ENCODE results near the gene MIPOL1. TPM values are rescaled to one million over a fixed set of nuclear protein-coding genes. Genes with fewer than 3 reads are reported as not detected.

MIPOL1 gene
- total RNA-seq, 2 experiments from 2014 or later, result not detected

DNA sequence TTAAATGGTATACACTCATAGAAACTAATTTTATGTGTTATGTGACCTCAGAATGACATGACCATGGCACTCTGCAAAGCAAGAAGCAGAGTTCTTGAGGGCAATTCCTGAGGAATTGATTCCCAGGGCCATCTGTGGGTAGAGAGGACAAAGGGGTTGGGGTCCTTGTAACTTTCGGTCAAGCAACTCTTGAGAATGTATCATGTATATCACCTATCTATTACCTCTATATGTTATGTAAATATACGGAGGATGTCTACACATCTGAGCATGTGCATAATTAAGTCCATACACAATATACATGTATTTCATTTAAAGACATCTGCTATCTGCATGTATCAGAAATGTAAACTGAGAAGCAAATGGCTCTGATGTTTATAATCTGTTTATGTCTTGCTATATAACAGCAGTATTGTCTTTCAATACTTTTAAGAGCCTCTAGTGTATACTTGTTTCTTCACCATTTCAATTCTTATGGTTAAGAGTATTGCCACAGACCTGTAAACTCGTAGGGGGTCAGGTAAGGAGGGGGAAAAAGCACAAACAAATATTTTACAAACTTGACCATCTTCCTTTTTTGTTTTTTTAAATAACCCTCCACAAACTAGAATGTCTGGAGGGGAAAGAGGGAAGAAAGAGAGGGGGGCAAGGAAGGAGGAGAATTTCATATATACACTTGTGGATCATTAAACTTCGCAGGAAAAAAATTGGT is 392.8 kb downstream of the MIPOL1 start:
- H3K9me2 ChIP-seq (ENCODE audit: insufficient read depth, low read length), result no peaks in the 10 kb centered on the region
- H3K4me3 ChIP-seq (ENCODE audit: low read depth, low read length, poor library complexity, severe bottlenecking), result no peak overlapping the region
- DNase-seq (ENCODE audit: low spot score), result no peak
- 0 out of 2 replicates have a peak, but pooled peaks cover 4% of the 10 kb centered on the region for H3K9me3 ChIP-seq (ENCODE audit: low read length)
- BruUV-seq (replicated peaks), result no TSS peak
- no peak overlapping the region for H3K27ac ChIP-seq (ENCODE audit: low read depth, low read length, poor library complexity, severe bottlenecking)
- no peaks in the 10 kb centered on the region for H4K20me1 ChIP-seq (ENCODE audit: insufficient read depth, low read length)
- H3K36me3 ChIP-seq (ENCODE audit: insufficient read depth, low read length), result no peaks in the 10 kb centered on the region
- TF ChIP-seq, protein P1, sequence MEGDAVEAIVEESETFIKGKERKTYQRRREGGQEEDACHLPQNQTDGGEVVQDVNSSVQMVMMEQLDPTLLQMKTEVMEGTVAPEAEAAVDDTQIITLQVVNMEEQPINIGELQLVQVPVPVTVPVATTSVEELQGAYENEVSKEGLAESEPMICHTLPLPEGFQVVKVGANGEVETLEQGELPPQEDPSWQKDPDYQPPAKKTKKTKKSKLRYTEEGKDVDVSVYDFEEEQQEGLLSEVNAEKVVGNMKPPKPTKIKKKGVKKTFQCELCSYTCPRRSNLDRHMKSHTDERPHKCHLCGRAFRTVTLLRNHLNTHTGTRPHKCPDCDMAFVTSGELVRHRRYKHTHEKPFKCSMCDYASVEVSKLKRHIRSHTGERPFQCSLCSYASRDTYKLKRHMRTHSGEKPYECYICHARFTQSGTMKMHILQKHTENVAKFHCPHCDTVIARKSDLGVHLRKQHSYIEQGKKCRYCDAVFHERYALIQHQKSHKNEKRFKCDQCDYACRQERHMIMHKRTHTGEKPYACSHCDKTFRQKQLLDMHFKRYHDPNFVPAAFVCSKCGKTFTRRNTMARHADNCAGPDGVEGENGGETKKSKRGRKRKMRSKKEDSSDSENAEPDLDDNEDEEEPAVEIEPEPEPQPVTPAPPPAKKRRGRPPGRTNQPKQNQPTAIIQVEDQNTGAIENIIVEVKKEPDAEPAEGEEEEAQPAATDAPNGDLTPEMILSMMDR (conservative IDR thresholded peaks at IDR 0.05; ENCODE audit: low read length), result no peak
- TF ChIP-seq EZH2phosphoT487 (IDR thresholded peaks at IDR 0.05; ENCODE audit: borderline replicate concordance, low read depth, low read length), result no peak
- intact Hi-C loops (cut with micrococcal nuclease; ENCODE audit: unreplicated experiment), result no loop called here
- ChIA-PET POLR2A (interaction anchor here (1.6 kb wide), 1 partner anchor 14 kb away, joined by 6 read pairs; no protein-coding TSS in a partner anchor), CTCF (ENCODE audit: unreplicated experiment) (no interaction called here)
- H2AFZ ChIP-seq (ENCODE audit: low read length), result no peak overlapping the region
- no peaks in the 10 kb centered on the region for H3K4me1 ChIP-seq (ENCODE audit: insufficient read depth, low read length, poor library complexity, severe bottlenecking)
- no peak overlapping the region for H3K4me2 ChIP-seq (ENCODE audit: low read length)
- no peaks in the 10 kb centered on the region for H3K79me2 ChIP-seq (ENCODE audit: insufficient read depth, low read depth, low read length)

DNA sequence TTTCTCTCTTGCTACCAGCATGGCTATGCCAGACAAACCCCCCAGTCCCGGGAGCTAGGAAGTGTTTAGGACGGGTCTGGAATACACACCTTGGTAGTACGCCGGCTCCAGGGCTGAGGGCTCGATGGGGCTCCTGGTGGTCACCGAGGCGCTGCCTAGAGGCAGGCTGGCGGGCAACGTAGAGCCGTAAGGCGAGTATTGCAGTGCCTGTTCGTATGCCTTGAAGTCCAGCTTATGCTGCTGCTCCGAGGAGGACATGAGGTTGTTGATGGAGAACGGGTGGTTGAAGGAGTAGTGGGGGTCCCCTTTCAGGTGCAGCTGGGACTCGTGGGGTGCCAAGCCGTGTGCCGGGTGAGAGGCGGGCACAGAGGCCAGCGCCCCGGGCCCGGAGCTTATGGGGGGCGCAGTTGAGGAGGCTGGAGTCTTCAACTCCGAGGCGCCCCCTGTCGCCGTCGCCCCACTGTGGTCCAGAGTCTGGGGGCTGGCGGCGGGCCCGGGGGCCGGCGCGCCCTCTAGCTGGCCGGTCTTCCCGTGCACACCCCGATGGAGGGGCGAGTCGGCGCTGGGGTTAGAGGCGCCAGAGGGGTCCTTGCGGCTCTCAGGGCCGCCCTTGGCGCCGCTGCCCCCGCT is 393.7 kb downstream of the MIPOL1 start:
- Histone ChIP-seq H3K4me3 (ENCODE audit: low read depth, low read length, poor library complexity, severe bottlenecking) (no peak overlapping the region), H3K79me2 (ENCODE audit: insufficient read depth, low read depth, low read length) (no peaks in the 10 kb centered on the region), H3K9me2 (ENCODE audit: insufficient read depth, low read length) (no peaks in the 10 kb centered on the region), H3K4me1 (ENCODE audit: insufficient read depth, low read length, poor library complexity, severe bottlenecking) (no peaks in the 10 kb centered on the region), H3K27ac (ENCODE audit: low read depth, low read length, poor library complexity, severe bottlenecking) (no peak overlapping the region), H4K20me1 (ENCODE audit: insufficient read depth, low read length) (no peaks in the 10 kb centered on the region), H2AFZ (ENCODE audit: low read length) (no peak overlapping the region), H3K4me2 (ENCODE audit: low read length) (no peak overlapping the region), H3K9me3 (ENCODE audit: low read length) (0 out of 2 replicates have a peak, but pooled peaks cover 4% of the 10 kb centered on the region), H3K36me3 (ENCODE audit: insufficient read depth, low read length) (no peaks in the 10 kb centered on the region)
- ChIA-PET CTCF (ENCODE audit: unreplicated experiment) (no interaction called here), POLR2A (no interaction called here)
- BruUV-seq (replicated peaks), result no TSS peak
- intact Hi-C loops (cut with micrococcal nuclease; ENCODE audit: unreplicated experiment), result no loop called here
- no peak for TF ChIP-seq EZH2phosphoT487 (IDR thresholded peaks at IDR 0.05; ENCODE audit: borderline replicate concordance, low read depth, low read length)
- TF ChIP-seq, protein P1 (conservative IDR thresholded peaks at IDR 0.05; ENCODE audit: low read length), result no peak
- no peak for DNase-seq (ENCODE audit: low spot score)

DNA sequence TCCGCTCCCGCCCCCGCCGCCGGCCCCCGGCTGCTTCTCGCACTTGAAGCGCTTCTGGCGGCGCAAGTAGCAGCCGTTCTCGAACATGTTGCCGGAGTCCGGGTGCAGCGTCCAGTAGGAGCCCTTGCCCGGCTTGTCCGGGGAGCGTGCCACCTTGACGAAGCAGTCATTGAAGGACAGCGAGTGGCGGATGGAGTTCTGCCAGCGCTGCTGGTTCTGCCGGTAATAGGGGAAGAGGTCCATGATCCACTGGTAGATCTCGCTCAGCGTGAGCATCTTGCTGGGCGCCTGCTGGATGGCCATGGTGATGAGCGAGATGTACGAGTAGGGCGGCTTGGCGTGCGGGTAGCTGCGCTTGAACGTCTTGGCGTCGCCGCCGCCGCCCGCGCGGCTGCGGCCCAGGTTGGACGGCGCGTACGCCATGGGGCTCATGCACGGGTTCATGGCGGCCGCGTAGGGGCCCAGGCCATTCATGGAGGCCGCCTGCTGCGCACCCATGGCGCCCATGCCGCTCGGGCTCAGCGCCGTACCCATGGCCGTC is 394.3 kb downstream of the MIPOL1 start:
- H3K79me2 ChIP-seq (ENCODE audit: insufficient read depth, low read depth, low read length), result no peaks in the 10 kb centered on the region
- no peak overlapping the region for H3K27ac ChIP-seq (ENCODE audit: low read depth, low read length, poor library complexity, severe bottlenecking)
- no peaks in the 10 kb centered on the region for H4K20me1 ChIP-seq (ENCODE audit: insufficient read depth, low read length)
- H2AFZ ChIP-seq (ENCODE audit: low read length), result no peak overlapping the region
- no peak for TF ChIP-seq EZH2phosphoT487 (IDR thresholded peaks at IDR 0.05; ENCODE audit: borderline replicate concordance, low read depth, low read length)
- TF ChIP-seq, protein P1 (conservative IDR thresholded peaks at IDR 0.05; ENCODE audit: low read length), result no peak
- intact Hi-C loops (cut with micrococcal nuclease; ENCODE audit: unreplicated experiment), result no loop called here
- ChIA-PET CTCF (ENCODE audit: unreplicated experiment) (no interaction called here), POLR2A (no interaction called here)
- BruUV-seq (replicated peaks), result no TSS peak
- H3K9me3 ChIP-seq (ENCODE audit: low read length), result 0 out of 2 replicates have a peak, but pooled peaks cover 4% of the 10 kb centered on the region
- no peak for DNase-seq (ENCODE audit: low spot score)
- no peaks in the 10 kb centered on the region for H3K36me3 ChIP-seq (ENCODE audit: insufficient read depth, low read length)
- no peak overlapping the region for H3K4me3 ChIP-seq (ENCODE audit: low read depth, low read length, poor library complexity, severe bottlenecking)
- no peak overlapping the region for H3K4me2 ChIP-seq (ENCODE audit: low read length)
- no peaks in the 10 kb centered on the region for H3K9me2 ChIP-seq (ENCODE audit: insufficient read depth, low read length)
- no peaks in the 10 kb centered on the region for H3K4me1 ChIP-seq (ENCODE audit: insufficient read depth, low read length, poor library complexity, severe bottlenecking)
